GM12801 (cell line): Measurements from ENCODE around the gene NAP1L4.

ENCODE experiments used
- TF ChIP-seq, protein P1 (sequence below): IDR thresholded peaks from one replicate; pipeline ENCODE4 v1.5.1; 2011; ENCODE audit warnings: control low read depth; ENCODE audit not compliant: insufficient read length; ENCODE audit errors: extremely low read depth

Gene NAP1L4

DNA sequence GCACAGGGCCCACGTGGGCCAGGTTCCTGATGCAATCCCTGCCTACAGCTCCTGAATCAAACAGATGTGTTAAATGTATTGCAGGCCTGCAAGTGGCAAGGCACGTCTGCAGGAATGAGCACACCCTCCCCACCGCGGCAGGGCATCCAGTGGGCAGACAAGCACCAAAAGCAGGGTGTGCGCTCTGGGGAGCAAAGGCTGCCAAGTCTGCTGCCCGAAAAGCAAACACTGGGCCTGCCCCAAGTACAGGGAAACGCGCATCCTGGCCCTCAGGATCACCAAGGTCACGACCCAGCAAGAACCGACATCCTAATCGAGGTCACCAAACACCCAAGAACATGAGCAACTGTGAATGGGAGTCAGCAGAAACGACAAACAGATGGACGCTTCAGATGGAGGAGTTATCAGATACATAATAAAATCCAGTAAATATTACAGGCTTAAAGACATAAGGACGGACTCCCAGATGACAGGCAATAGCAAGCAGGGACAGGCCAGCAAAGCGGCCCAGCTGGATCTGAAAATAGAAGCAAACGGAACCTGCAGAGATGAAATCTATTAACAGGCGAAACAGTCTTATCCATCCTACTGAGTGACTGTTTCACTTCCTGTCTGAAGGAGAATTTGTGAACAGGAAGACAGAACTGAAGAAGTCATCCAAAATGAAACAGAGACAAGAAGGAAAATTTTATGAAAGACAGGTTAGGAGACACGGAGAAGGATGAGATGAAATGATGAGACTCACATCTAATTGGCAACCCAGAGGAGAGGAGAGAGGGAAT lies 38.4 kb upstream of the NAP1L4 start:
- TF ChIP-seq, protein P1, sequence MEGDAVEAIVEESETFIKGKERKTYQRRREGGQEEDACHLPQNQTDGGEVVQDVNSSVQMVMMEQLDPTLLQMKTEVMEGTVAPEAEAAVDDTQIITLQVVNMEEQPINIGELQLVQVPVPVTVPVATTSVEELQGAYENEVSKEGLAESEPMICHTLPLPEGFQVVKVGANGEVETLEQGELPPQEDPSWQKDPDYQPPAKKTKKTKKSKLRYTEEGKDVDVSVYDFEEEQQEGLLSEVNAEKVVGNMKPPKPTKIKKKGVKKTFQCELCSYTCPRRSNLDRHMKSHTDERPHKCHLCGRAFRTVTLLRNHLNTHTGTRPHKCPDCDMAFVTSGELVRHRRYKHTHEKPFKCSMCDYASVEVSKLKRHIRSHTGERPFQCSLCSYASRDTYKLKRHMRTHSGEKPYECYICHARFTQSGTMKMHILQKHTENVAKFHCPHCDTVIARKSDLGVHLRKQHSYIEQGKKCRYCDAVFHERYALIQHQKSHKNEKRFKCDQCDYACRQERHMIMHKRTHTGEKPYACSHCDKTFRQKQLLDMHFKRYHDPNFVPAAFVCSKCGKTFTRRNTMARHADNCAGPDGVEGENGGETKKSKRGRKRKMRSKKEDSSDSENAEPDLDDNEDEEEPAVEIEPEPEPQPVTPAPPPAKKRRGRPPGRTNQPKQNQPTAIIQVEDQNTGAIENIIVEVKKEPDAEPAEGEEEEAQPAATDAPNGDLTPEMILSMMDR = no peak

DNA sequence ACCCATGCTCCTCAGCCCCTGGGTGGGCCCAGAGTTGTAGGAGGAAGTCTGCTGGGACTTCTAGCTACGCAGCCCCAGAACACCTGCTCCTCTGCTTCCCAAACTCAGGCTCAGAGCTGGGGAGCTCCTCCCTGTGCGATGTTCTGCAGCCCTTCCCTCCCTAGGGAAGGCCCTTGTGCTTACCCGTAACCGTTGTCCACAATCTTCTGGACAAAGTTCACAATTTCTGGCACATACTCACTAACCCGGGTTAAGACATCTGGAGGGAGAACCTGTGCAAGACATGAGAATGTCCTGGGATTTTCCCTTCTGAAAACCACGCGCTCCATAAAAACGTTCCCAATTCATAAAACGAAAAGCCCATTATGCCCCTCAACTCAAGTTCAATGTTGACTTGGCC lies 36.7 kb upstream of the NAP1L4 start:
- TF ChIP-seq, protein P1 = no peak

DNA sequence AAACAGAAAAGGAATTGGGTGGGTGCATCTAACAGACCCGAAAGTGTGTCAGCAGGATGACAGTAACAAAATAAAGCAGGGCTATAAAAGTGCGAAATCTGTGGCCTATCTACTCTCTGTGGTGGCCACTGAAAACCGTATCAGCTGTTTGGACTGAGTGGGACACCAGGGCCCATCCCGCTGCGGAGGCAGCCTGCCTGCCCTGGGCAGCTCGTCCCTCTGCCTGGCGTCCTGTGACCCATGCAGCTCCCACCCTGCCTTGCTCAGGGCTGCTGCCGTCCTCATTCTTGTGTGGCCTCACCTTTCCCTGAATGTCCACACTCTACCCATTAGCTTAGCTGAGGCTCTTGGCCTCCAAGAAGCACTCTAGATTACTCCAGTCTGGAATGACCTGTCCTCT lies 34.7 kb upstream of the NAP1L4 start:
- TF ChIP-seq, protein P1 = no peak

DNA sequence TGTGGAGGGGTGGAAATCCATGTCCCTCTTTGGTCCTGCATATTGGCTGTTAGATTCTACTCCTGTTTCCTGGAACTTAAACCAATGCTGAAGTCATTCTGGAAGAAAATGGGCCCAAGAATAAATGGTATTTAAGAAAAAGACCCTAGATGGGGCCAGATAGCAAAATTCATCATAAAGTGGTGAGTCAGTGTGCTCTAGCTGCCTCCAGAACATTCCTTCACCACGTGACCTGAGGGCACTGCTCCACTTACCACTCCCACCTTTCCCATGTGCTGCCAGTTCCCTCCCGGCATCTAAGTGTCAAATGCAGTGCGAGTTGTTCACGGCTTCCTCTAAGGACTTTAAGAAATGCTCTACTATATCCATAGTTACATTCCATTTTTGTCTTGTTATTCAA lies 30.9 kb upstream of the NAP1L4 start:
- TF ChIP-seq, protein P1 = no peak

DNA sequence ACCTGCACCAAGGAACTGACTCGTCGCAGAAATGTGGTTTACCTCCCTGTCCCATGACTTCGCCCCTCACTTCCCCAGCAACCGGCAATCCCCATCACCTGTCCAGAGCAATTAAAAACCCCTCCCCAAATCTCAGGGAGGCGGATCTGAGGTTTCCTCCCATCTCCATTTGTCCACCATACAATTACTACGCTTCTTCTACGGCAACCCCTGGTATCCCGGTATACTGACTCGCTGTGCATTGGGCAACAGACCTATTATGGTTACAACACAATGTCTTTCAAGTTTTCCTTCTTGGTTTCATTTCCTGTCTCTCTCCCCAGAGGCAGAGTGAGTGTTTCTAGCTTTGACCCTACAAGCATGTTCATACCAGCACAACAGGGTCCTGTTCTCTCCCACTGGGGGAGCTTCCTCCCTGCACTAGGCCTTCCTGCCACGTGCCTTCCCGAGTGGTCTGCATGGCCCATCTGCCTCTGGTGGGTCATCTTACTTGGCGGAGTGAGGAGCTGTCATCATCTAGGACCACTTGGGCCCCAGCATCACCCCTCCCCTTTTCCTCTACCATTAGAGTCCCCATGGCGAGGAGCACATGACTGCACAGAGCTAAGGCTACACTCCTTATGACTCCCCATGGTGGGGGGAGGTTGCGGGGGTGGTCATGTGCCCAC lies 30.3 kb upstream of the NAP1L4 start:
- TF ChIP-seq, protein P1 = no peak

DNA sequence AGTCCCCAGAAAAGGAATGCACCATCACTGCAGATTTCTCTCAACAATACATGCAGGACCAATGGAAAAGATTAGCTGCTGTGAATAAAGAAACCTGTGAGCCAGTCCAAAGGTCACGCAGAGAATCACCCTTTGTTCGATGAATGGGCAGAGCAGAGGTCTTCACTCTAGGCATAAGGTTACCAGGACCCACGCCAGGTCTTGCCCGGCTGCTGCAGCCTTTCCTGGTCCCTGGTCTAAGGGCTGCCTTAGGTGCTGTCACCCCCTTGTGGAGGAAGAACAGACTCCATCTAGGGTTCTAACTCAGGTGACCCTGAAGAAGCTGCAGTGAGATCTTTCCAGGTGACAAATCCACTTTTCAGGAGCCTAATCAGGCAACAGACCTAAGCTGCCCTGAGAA lies 29.0 kb upstream of the NAP1L4 start:
- TF ChIP-seq, protein P1 = no peak

DNA sequence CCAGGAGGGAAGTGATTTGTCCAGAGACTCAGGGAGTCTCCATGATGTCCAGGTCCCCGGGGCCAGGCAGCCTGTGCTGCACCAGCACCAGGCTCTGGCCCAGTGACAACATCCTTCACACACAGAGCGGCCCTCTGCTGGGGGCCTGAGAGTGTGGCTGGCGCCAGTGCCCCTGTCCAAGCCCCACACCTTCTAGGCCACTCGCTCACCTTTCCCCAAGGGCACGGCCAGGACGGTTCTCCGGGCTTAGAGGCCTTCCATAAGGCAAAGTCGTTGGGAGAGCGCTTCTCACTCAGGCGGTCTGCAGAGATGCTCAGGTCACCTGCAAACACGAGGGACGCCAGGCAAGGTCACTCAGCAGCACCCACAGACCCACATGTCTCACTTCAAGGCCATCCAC lies 27.9 kb upstream of the NAP1L4 start:
- TF ChIP-seq, protein P1 = no peak
